Activated T-cell treated with anti-CD3 and anti-CD28 coated beads, Interleukin-2, amount 50 U/mL, for 4 hours (primary cell): ENCODE results near the gene PSMC2. TPM values are rescaled to one million over a fixed set of nuclear protein-coding genes. Genes with fewer than 3 reads are reported as not detected.

Experiments used
- total RNA-seq, 3 donors: library from RNA; stranded (reverse); gene quantifications; one replicate each; pipeline ENCODE4 v1.2.1, GENCODE V29; 2021

The PSMC2 gene
- total RNA-seq, 3 donors from 2014 or later = 277 to 314 (median 299) TPM

Other genes with a start within 250 kb of the PSMC2 start
- 1 to 10 TPM; 4.7 to 8.0 (median 5.5) TPM for gene NAPEPLD, start 198.5 kb upstream of the PSMC2 start, total RNA-seq
- 10 to 100 TPM; 81.3 to 87.7 (median 87.4) TPM for gene PMPCB, start 50.2 kb upstream of the PSMC2 start, total RNA-seq
- gene DNAJC2, start 2.9 kb upstream of the PSMC2 start, total RNA-seq = 10 to 100 TPM; 93.8 to 99.4 (median 97.2) TPM
- gene SLC26A5, start 98.6 kb downstream of the PSMC2 start, total RNA-seq = not detected